Mammary epithelial cell (primary cell): ENCODE measurements around the gene CSGALNACT2.

Experiments used
- EZH2 ChIP-seq: IDR thresholded peaks from 2 replicates; pipeline ENCODE4 v1.6.1; 2012; ENCODE audit warnings: low read length, inconsistent platforms, borderline replicate concordance
- TF ChIP-seq, protein P1 (sequence below), 2 donors: IDR thresholded peaks in 1 of 2; conservative IDR thresholded peaks in 1 of 2; 2 replicates each; pipeline ENCODE4 v1.5.1; 2011 to 2012; ENCODE audit warnings: inconsistent platforms in 2 of 2, low read length in 2 of 2, mild to moderate bottlenecking in 2 of 2, control low read depth in 1 of 2, low read depth in 1 of 2; ENCODE audit not compliant: insufficient read depth in 1 of 2; ENCODE audit errors: extremely low read depth in 1 of 2

DNA sequence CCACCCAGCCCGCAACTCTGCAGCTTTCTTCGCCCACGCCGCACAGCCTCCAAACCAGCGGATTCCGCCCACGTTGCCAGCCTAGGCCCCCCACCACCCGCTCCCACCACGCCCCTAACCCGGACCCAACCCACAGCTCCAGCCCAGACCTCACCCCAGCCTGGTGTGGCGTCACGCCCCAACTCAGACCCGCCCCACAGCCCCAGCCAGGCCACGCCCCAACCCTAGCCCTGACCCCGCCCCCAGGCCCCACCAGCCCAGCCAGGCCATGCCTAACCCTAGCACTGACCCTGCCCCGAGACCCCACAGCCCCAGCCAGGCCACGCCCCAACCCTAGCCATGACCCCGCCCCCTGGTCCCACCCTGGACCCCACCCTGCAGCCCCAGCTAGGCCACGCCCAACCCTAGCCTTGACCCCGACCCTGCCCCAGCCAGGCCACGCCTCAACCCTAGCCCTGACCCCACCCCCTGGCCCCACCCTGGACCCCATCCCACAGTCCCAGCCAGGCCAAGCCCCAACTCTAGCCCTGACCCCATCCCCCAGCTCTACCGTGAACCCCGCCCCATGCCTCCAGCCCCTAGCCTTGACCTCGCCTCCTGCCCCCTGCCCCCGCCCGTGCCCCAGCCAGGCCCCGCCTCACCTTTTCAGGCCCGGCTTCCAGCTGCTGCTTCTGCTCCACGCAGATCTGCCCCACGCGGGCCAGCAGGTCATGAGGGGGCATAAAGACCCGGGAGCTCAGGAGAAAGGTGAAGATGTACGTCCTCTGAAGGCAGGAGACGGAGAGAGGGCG is 64.6 kb downstream of the CSGALNACT2 start:
- TF ChIP-seq, protein P1, sequence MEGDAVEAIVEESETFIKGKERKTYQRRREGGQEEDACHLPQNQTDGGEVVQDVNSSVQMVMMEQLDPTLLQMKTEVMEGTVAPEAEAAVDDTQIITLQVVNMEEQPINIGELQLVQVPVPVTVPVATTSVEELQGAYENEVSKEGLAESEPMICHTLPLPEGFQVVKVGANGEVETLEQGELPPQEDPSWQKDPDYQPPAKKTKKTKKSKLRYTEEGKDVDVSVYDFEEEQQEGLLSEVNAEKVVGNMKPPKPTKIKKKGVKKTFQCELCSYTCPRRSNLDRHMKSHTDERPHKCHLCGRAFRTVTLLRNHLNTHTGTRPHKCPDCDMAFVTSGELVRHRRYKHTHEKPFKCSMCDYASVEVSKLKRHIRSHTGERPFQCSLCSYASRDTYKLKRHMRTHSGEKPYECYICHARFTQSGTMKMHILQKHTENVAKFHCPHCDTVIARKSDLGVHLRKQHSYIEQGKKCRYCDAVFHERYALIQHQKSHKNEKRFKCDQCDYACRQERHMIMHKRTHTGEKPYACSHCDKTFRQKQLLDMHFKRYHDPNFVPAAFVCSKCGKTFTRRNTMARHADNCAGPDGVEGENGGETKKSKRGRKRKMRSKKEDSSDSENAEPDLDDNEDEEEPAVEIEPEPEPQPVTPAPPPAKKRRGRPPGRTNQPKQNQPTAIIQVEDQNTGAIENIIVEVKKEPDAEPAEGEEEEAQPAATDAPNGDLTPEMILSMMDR (conservative IDR thresholded peaks at IDR 0.05 in 1 of 2, IDR thresholded peaks at IDR 0.05 in 1 of 2; ENCODE audit: extremely low read depth in 1 of 2, insufficient read depth in 1 of 2, low read depth in 1 of 2, low read length in 2 of 2) = no peak
- no peak for TF ChIP-seq EZH2
